ENCODE measurements around the gene ABCG1.

ABCG1 gene

GRCh38 chr21:42214081-42214750 is 4.7 kb upstream of the ABCG1 start:
- DNase-seq (ENCODE audit: extremely low read depth in 1 of 2, low read depth in 1 of 2): no peak

- no peak for DNase-seq (ENCODE audit: extremely low read depth in 1 of 2, low read depth in 1 of 2)
These were observed 4.0 kb upstream of the ABCG1 start for GRCh38 chr21:42214921-42215320.

GRCh38 chr21:42215942-42216725 is 2.8 kb upstream of the ABCG1 start:
- DNase-seq (ENCODE audit: extremely low read depth in 1 of 2, low read depth in 1 of 2): no peak

- DNase-seq (ENCODE audit: extremely low read depth in 1 of 2, low read depth in 1 of 2): no peak
These were observed 2.0 kb upstream of the ABCG1 start for GRCh38 chr21:42216726-42217572.

GRCh38 chr21:42219606-42220137 is 732 bp downstream of the ABCG1 start:
- no peak for DNase-seq (ENCODE audit: extremely low read depth in 1 of 2, low read depth in 1 of 2)

- DNase-seq (ENCODE audit: extremely low read depth in 1 of 2, low read depth in 1 of 2): peak; percentile 19 to 55
These were observed 1.3 kb downstream of the ABCG1 start for GRCh38 chr21:42220138-42220701.

- DNase-seq (ENCODE audit: extremely low read depth in 1 of 2, low read depth in 1 of 2): no peak
These were observed 2.8 kb downstream of the ABCG1 start for GRCh38 chr21:42221581-42222345.

GRCh38 chr21:42222386-42222785 is 3.4 kb downstream of the ABCG1 start:
- no peak for DNase-seq (ENCODE audit: extremely low read depth in 1 of 2, low read depth in 1 of 2)

GRCh38 chr21:42222821-42223390 is 4.0 kb downstream of the ABCG1 start:
- no peak for DNase-seq (ENCODE audit: extremely low read depth in 1 of 2, low read depth in 1 of 2)

- DNase-seq (ENCODE audit: extremely low read depth in 1 of 2, low read depth in 1 of 2): no peak
These were observed 5.1 kb downstream of the ABCG1 start for GRCh38 chr21:42223826-42224575.

GRCh38 chr21:42225042-42225441 is 6.1 kb downstream of the ABCG1 start:
- no peak for DNase-seq (ENCODE audit: extremely low read depth in 1 of 2, low read depth in 1 of 2)

- DNase-seq (ENCODE audit: extremely low read depth in 1 of 2, low read depth in 1 of 2): no peak
These were observed 6.7 kb downstream of the ABCG1 start for GRCh38 chr21:42225571-42226155.

GRCh38 chr21:42226626-42227025 is 7.7 kb downstream of the ABCG1 start:
- DNase-seq (ENCODE audit: extremely low read depth in 1 of 2, low read depth in 1 of 2): no peak

GRCh38 chr21:42227909-42228708 is 9.2 kb downstream of the ABCG1 start:
- peak; percentile 76 to 88 for DNase-seq (ENCODE audit: extremely low read depth in 1 of 2, low read depth in 1 of 2)

- no peak for DNase-seq (ENCODE audit: extremely low read depth in 1 of 2, low read depth in 1 of 2)
These were observed 9.8 kb downstream of the ABCG1 start for GRCh38 chr21:42228709-42229220.

- no peak for DNase-seq (ENCODE audit: extremely low read depth in 1 of 2, low read depth in 1 of 2)
These were observed 10.7 kb downstream of the ABCG1 start for GRCh38 chr21:42229676-42230075.

- no peak for DNase-seq (ENCODE audit: extremely low read depth in 1 of 2, low read depth in 1 of 2)
These were observed 11.2 kb downstream of the ABCG1 start for GRCh38 chr21:42230178-42230577.

- no peak for DNase-seq (ENCODE audit: extremely low read depth in 1 of 2, low read depth in 1 of 2)
These were observed 11.7 kb downstream of the ABCG1 start for GRCh38 chr21:42230636-42231035.

Measured in activated CD8-positive, alpha-beta memory T cell treated with anti-CD3 and anti-CD28 coated beads for 1 hour (primary cell).